IMR-90 (cell line): ENCODE results near the gene GBP7.

Experiments used
- BHLHE40 ChIP-seq: fragments of 150-350 bp; IDR thresholded peaks from 2 replicates; pipeline ENCODE4 v1.6.1; 2016; ENCODE audit warnings: mild to moderate bottlenecking, low read depth, low read length
- CEBPB ChIP-seq: IDR thresholded peaks from 2 replicates; pipeline ENCODE4 v1.6.1; 2012; ENCODE audit warnings: low read depth, low read length, improper control_type of control experiment
- CTCF ChIP-seq: conservative IDR thresholded peaks from 2 replicates; pipeline ENCODE4 v1.5.1; 2012; ENCODE audit warnings: mild to moderate bottlenecking, low read depth, low read length, improper control_type of control experiment
- FOS ChIP-seq: fragments of 150-350 bp; IDR thresholded peaks from 2 replicates; pipeline ENCODE4 v1.6.1; 2016; ENCODE audit warnings: low read depth, low read length
- MAFK ChIP-seq: IDR thresholded peaks from 2 replicates; pipeline ENCODE4 v1.6.1; 2012; ENCODE audit warnings: low read depth, low read length, improper control_type of control experiment
- MAZ ChIP-seq: IDR thresholded peaks from 2 replicates; pipeline ENCODE4 v1.6.1; 2012; ENCODE audit warnings: low read depth, mild to moderate bottlenecking, low read length, improper control_type of control experiment, moderate library complexity, borderline replicate concordance
- MXI1 ChIP-seq: IDR thresholded peaks from 2 replicates; pipeline ENCODE4 v1.6.1; 2012; ENCODE audit warnings: low read depth, mild to moderate bottlenecking, low read length, moderate library complexity, borderline replicate concordance
- POLR2A ChIP-seq: IDR thresholded peaks from 2 replicates; pipeline ENCODE4 v1.6.1; 2012; ENCODE audit warnings: mild to moderate bottlenecking, low read depth, low read length
- RAD21 ChIP-seq: IDR thresholded peaks from 2 replicates; pipeline ENCODE4 v1.6.1; 2012; ENCODE audit warnings: low read length, improper control_type of control experiment
- RCOR1 ChIP-seq: IDR thresholded peaks from 2 replicates; pipeline ENCODE4 v1.6.1; 2012; ENCODE audit warnings: mild to moderate bottlenecking, low read length, improper control_type of control experiment; ENCODE audit not compliant: insufficient replicate concordance
- TF ChIP-seq, protein P1 (sequence below): fragments of 150-350 bp; IDR thresholded peaks from 2 replicates; pipeline ENCODE4 v1.6.1; 2017; ENCODE audit warnings: mild to moderate bottlenecking, antibody characterized with exemption, low read length, low read depth
- TF ChIP-seq, protein P2 (sequence below): fragments of 150-350 bp; IDR thresholded peaks from 2 replicates; pipeline ENCODE4 v1.6.1; 2016; ENCODE audit warnings: low read depth, mild to moderate bottlenecking, low read length, moderate library complexity, borderline replicate concordance

DNA sequence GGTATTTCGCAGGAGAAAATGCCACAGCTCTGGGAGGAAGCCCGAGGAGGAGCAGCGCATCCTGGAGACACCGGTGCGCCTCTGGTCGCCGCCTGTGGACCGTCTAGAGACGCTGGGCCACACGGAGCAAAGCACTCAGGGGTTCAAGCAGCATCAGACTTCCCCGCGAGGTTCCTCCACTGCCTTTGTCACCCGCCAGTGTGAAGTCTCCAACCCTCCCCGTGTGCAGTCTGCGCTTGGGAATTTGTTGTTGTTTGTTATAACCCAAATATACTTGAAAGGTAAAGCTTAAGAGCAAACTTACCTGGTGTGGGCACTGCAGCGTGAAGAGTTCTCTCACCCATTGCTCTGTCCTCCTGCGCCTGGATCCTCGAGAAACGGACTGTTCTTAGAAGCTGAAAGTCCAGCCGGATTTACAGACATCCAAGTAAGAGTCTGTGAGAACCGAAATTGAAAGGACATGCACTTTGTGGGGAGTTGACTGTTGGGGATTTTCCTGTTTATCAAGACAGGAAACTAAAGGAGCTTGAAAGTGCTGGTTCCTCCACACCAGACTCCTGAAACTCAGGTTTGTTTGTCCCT, 22.8 kb upstream of the GBP7 start, which contains the start of gene GBP4:
- TF ChIP-seq, protein P1, sequence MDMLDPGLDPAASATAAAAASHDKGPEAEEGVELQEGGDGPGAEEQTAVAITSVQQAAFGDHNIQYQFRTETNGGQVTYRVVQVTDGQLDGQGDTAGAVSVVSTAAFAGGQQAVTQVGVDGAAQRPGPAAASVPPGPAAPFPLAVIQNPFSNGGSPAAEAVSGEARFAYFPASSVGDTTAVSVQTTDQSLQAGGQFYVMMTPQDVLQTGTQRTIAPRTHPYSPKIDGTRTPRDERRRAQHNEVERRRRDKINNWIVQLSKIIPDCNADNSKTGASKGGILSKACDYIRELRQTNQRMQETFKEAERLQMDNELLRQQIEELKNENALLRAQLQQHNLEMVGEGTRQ, result no peak
- TF ChIP-seq RAD21 (no peak), CTCF (no peak), RCOR1 (no peak), FOS (no peak), MAFK (no peak), MXI1 (no peak), BHLHE40 (no peak), MAZ (no peak), POLR2A (no peak), CEBPB (no peak)
- TF ChIP-seq, protein P2, sequence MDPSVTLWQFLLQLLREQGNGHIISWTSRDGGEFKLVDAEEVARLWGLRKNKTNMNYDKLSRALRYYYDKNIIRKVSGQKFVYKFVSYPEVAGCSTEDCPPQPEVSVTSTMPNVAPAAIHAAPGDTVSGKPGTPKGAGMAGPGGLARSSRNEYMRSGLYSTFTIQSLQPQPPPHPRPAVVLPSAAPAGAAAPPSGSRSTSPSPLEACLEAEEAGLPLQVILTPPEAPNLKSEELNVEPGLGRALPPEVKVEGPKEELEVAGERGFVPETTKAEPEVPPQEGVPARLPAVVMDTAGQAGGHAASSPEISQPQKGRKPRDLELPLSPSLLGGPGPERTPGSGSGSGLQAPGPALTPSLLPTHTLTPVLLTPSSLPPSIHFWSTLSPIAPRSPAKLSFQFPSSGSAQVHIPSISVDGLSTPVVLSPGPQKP, result no peak
